ENCODE data around the gene COMMD8.

DNA sequence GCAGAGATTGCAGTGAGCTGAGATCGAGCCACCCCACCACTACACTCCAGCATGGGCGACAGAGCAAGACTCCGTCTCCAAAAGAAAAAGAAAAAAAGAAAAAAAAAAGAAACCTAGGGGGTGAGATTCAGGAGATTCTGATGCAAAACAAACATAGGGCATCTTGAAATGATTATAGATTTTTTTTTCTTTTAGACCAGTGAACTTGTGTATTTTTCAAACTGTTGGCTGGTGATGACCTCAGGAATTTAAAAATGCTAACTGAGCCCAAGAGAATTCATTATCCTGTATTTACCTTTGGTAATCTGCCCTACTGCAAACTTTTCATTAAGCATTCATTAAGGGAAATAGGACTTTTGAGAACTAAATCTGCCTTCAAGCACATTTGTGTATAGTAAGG, 42.2 kb upstream of the COMMD8 start:
- TF ChIP-seq, protein P1, sequence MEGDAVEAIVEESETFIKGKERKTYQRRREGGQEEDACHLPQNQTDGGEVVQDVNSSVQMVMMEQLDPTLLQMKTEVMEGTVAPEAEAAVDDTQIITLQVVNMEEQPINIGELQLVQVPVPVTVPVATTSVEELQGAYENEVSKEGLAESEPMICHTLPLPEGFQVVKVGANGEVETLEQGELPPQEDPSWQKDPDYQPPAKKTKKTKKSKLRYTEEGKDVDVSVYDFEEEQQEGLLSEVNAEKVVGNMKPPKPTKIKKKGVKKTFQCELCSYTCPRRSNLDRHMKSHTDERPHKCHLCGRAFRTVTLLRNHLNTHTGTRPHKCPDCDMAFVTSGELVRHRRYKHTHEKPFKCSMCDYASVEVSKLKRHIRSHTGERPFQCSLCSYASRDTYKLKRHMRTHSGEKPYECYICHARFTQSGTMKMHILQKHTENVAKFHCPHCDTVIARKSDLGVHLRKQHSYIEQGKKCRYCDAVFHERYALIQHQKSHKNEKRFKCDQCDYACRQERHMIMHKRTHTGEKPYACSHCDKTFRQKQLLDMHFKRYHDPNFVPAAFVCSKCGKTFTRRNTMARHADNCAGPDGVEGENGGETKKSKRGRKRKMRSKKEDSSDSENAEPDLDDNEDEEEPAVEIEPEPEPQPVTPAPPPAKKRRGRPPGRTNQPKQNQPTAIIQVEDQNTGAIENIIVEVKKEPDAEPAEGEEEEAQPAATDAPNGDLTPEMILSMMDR (IDR thresholded peaks at IDR 0.05): no peak
- TF ChIP-seq EP300 (IDR thresholded peaks at IDR 0.05) (no peak), POLR2A (IDR thresholded peaks at IDR 0.05) (no peak), POLR2AphosphoS5 (IDR thresholded peaks at IDR 0.05) (no peak)
